ENCODE measurements around the gene ELK3.

The ELK3 gene

DNA sequence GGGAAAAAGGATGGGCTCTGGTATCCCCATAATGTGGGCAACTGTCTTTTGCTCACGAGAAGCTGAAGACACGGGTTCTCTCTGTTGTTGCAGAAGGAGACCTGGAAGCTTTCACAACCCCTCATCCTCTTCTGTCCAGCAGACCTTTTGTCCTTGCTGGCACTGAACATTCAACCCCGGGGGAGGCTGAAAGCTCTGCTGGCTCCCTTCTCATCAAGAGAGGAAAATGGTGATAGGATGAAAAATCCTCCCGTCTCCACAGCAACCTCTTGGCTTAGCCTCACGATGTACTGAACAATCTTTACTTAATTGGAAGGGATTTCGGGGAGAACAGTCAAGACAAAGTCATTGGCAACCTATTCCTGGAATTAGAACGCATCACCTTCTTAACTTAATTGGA, 39.0 kb downstream of the ELK3 start:
- TF ChIP-seq, protein P1, sequence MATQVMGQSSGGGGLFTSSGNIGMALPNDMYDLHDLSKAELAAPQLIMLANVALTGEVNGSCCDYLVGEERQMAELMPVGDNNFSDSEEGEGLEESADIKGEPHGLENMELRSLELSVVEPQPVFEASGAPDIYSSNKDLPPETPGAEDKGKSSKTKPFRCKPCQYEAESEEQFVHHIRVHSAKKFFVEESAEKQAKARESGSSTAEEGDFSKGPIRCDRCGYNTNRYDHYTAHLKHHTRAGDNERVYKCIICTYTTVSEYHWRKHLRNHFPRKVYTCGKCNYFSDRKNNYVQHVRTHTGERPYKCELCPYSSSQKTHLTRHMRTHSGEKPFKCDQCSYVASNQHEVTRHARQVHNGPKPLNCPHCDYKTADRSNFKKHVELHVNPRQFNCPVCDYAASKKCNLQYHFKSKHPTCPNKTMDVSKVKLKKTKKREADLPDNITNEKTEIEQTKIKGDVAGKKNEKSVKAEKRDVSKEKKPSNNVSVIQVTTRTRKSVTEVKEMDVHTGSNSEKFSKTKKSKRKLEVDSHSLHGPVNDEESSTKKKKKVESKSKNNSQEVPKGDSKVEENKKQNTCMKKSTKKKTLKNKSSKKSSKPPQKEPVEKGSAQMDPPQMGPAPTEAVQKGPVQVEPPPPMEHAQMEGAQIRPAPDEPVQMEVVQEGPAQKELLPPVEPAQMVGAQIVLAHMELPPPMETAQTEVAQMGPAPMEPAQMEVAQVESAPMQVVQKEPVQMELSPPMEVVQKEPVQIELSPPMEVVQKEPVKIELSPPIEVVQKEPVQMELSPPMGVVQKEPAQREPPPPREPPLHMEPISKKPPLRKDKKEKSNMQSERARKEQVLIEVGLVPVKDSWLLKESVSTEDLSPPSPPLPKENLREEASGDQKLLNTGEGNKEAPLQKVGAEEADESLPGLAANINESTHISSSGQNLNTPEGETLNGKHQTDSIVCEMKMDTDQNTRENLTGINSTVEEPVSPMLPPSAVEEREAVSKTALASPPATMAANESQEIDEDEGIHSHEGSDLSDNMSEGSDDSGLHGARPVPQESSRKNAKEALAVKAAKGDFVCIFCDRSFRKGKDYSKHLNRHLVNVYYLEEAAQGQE (IDR thresholded peaks at IDR 0.05; ENCODE audit: insufficient replicate concordance, low read depth) = no peak
- TF ChIP-seq POLR2AphosphoS5 (IDR thresholded peaks at IDR 0.05; ENCODE audit: low read depth) (no peak), SPI1 (IDR thresholded peaks at IDR 0.05; ENCODE audit: borderline replicate concordance, low read depth) (no peak), GABPA (IDR thresholded peaks at IDR 0.05; ENCODE audit: low read depth) (no peak)
- TF ChIP-seq, protein P2, sequence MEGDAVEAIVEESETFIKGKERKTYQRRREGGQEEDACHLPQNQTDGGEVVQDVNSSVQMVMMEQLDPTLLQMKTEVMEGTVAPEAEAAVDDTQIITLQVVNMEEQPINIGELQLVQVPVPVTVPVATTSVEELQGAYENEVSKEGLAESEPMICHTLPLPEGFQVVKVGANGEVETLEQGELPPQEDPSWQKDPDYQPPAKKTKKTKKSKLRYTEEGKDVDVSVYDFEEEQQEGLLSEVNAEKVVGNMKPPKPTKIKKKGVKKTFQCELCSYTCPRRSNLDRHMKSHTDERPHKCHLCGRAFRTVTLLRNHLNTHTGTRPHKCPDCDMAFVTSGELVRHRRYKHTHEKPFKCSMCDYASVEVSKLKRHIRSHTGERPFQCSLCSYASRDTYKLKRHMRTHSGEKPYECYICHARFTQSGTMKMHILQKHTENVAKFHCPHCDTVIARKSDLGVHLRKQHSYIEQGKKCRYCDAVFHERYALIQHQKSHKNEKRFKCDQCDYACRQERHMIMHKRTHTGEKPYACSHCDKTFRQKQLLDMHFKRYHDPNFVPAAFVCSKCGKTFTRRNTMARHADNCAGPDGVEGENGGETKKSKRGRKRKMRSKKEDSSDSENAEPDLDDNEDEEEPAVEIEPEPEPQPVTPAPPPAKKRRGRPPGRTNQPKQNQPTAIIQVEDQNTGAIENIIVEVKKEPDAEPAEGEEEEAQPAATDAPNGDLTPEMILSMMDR (IDR thresholded peaks at IDR 0.05; ENCODE audit: insufficient read depth, low read length) = no peak
- H3K4me3 ChIP-seq (replicated peaks; ENCODE audit: insufficient read depth, low read length) = no peak overlapping the region

DNA sequence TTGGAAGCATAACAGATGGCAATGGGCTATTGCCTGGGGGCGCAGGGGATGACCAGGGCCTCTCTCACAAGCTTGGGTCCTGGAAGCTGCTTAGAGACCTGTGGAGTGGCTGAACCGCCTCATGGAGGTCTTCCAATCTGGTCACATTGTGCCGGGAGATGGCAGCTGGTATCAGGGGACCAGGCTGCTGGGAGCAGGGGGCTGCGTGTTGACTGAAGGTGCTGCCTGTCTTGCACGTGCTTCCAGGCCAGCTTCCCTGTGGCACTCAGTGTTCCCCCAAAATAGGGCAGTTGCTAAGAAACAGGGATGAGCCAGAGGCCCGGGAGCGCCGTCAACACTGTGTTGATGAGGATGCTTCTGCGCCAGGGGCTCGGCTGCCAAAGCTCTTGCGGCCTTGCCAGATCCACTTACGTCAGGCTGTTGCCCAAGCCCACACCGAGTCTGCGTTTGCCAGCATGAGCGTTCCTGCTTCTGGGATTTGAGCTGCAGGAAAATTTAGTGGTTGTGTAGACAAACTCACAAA, 39.8 kb downstream of the ELK3 start:
- no peak for DNase-seq (ENCODE audit: low read depth in 1 of 2, low spot score in 1 of 2)
- TF ChIP-seq, protein P2 (IDR thresholded peaks at IDR 0.05; ENCODE audit: insufficient read depth, low read length) = no peak
- TF ChIP-seq, protein P1 (IDR thresholded peaks at IDR 0.05; ENCODE audit: insufficient replicate concordance, low read depth) = no peak
- no peak for TF ChIP-seq GABPA (IDR thresholded peaks at IDR 0.05; ENCODE audit: low read depth)
- TF ChIP-seq POLR2AphosphoS5 (IDR thresholded peaks at IDR 0.05; ENCODE audit: low read depth) = no peak
- no peak for TF ChIP-seq SPI1 (IDR thresholded peaks at IDR 0.05; ENCODE audit: borderline replicate concordance, low read depth)
- Histone ChIP-seq H3K4me3 (replicated peaks; ENCODE audit: insufficient read depth, low read length) (no peak overlapping the region), H3K27ac (replicated peaks) (no peak overlapping the region), H3K27me3 (ENCODE audit: insufficient read depth, poor library complexity, severe bottlenecking) (no peaks in the 10 kb centered on the region)

More for the DNA sequence above, 39.0 kb downstream of the ELK3 start:
- Histone ChIP-seq H3K27ac (replicated peaks) (no peak overlapping the region), H3K27me3 (ENCODE audit: insufficient read depth, poor library complexity, severe bottlenecking) (no peaks in the 10 kb centered on the region)
- no peak for DNase-seq (ENCODE audit: low read depth in 1 of 2, low spot score in 1 of 2)

DNA sequence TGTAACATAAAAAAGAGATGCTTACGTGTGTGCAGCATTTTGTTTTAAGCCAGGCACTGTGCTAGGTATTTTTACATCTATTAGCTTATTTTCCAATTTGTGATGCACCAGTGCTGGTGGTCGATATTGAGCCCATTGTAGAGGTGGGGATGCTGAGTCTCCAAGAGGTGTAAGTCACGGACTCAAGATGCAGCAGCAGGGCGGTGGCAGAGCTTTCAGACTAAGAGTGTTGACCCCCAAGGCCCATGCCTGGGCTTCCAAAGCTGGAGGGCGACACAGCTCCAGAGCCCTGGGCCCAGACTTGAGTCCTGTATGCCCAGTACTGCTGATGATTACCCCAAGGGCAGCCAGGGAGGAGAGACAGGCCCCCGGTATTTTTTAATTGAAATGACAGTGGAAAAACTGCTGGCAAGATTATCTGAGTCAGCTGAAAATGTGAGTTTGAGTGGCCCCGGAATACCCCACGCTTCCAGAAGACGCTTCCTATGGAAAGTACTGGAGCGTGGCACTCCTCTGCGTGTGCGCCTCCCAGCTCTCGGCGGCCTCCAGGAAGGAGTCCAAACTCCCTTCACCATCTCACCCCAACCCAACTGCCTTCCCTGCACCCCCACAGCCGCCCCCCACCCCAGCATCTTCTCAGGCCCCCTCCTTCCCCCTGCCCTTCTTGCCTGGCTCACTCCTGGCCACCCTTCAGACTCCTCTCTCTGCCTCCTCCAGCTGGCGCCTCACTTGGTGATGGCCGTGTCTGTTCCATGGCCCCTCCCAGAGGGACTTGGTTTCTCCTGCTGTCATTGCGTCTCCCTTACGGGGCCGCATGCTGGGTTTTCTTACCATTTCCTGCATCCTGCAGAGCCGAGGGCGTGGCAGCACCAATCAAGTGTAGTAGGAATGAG, 40.7 kb downstream of the ELK3 start:
- no peak for DNase-seq (ENCODE audit: low read depth in 1 of 2, low spot score in 1 of 2)
- Histone ChIP-seq H3K4me3 (replicated peaks; ENCODE audit: insufficient read depth, low read length) (no peak overlapping the region), H3K27me3 (ENCODE audit: insufficient read depth, poor library complexity, severe bottlenecking) (no peaks in the 10 kb centered on the region), H3K27ac (replicated peaks) (no peak overlapping the region)
- TF ChIP-seq, protein P2 (IDR thresholded peaks at IDR 0.05; ENCODE audit: insufficient read depth, low read length) = no peak
- TF ChIP-seq POLR2AphosphoS5 (IDR thresholded peaks at IDR 0.05; ENCODE audit: low read depth) (no peak), GABPA (IDR thresholded peaks at IDR 0.05; ENCODE audit: low read depth) (no peak), SPI1 (IDR thresholded peaks at IDR 0.05; ENCODE audit: borderline replicate concordance, low read depth) (no peak)
- TF ChIP-seq, protein P1 (IDR thresholded peaks at IDR 0.05; ENCODE audit: insufficient replicate concordance, low read depth) = no peak
